Measurements from ENCODE around the gene CLEC11A.

CLEC11A gene

DNA sequence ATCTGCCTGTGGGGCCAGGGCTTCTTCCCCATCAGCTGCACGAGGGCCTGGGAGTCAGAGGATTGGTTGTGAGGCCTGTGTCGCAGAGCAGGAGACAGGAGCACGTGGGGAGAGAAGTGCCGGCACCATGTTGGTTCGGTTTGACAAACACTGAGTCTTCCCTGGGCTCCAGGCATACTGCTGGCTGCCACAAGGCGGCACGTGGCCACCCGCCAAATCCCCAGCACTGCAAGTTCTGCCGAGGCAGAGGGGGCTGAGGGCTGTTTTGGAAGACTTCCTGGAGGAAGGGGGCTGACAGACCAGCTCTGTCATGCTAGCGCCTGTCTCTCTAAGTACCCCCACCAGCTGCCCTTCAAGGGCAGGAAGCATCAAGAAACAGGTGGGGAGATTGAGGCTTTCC, 13.1 kb upstream of the CLEC11A start:
- DNase-seq (ENCODE audit: low read depth, low spot score), result no peak
- TF ChIP-seq, protein P1, sequence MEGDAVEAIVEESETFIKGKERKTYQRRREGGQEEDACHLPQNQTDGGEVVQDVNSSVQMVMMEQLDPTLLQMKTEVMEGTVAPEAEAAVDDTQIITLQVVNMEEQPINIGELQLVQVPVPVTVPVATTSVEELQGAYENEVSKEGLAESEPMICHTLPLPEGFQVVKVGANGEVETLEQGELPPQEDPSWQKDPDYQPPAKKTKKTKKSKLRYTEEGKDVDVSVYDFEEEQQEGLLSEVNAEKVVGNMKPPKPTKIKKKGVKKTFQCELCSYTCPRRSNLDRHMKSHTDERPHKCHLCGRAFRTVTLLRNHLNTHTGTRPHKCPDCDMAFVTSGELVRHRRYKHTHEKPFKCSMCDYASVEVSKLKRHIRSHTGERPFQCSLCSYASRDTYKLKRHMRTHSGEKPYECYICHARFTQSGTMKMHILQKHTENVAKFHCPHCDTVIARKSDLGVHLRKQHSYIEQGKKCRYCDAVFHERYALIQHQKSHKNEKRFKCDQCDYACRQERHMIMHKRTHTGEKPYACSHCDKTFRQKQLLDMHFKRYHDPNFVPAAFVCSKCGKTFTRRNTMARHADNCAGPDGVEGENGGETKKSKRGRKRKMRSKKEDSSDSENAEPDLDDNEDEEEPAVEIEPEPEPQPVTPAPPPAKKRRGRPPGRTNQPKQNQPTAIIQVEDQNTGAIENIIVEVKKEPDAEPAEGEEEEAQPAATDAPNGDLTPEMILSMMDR (IDR thresholded peaks at IDR 0.05; ENCODE audit: insufficient read depth, low read length, missing control alignments), result peak; percentile 39
- ChIA-PET CTCF (interaction anchor here (1.0 to 2.9 kb wide), 5 partner anchors 11 to 212 kb away, joined by 3 to 15 read pairs (median 4); partner anchors contain the start of gene CLEC11A), POLR2A (no interaction called here)
- H3K4me3 ChIP-seq (ENCODE audit: low read depth, low read length), result no peak overlapping the region

DNA sequence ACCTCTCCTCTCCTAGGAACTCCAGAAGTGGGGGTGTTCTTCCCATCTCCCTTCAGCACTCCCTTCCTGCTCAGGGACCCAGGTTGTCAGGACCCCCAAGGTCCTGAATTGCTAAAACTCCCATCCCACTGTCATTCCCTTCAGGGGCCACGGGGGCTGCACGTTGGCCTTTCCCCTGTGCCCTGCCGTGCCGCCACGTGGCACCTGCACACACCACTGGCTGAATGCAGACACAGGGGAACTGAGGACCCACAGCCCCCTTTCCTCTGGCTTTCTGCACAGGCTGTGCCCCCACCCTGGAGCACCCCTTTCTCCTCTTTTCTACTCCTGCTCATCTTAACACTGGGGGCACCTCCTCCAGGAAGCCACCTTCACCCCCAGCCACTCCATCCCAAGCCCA, 12.6 kb upstream of the CLEC11A start:
- POLR2A ChIA-PET, result interaction anchor here (0.9 kb wide), 1 partner anchor 10 kb away, joined by 5 read pairs; no protein-coding TSS in a partner anchor

DNA sequence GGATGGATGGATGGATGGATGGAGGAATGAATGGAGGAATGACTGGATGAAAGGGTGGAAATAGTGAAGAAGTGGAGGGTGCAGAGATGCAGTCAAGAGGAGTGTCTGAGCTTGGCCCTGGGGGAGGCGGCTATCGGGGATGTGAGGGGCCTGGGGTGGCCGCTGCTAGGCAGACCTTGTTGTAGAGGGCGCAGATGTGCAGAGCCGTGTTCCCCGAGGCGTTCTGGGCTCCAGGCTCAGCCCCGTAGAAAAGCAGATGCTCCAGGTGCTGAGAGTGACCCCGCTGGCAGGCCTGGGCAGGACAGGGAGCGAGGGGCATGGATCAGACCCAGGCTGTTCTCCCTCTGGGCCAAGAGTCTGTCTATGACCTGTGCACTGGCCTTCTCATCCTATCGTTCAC, 12.0 kb upstream of the CLEC11A start:
- H3K4me3 ChIP-seq (ENCODE audit: low read depth, low read length), result no peak overlapping the region
- DNase-seq (ENCODE audit: low read depth, low spot score), result no peak
- TF ChIP-seq, protein P1 (IDR thresholded peaks at IDR 0.05; ENCODE audit: insufficient read depth, low read length, missing control alignments), result no peak
- CTCF ChIA-PET, result interaction anchor here (1.4 to 4.8 kb wide), 2 partner anchors 12 to 72 kb away, joined by 5 to 45 read pairs; partner anchors contain the start of gene CLEC11A
- POLR2A ChIA-PET, result interaction anchor here (0.9 kb wide), 1 partner anchor 9 kb away, joined by 5 read pairs; no protein-coding TSS in a partner anchor

More for the DNA sequence above, 12.6 kb upstream of the CLEC11A start:
- CTCF ChIA-PET, result interaction anchor here (1.0 to 4.8 kb wide), 4 partner anchors 11 to 73 kb away, joined by 3 to 45 read pairs (median 4); partner anchors contain the start of gene CLEC11A
- no peak for DNase-seq (ENCODE audit: low read depth, low spot score)
- TF ChIP-seq, protein P1 (IDR thresholded peaks at IDR 0.05; ENCODE audit: insufficient read depth, low read length, missing control alignments), result no peak
- no peak overlapping the region for H3K4me3 ChIP-seq (ENCODE audit: low read depth, low read length)

DNA sequence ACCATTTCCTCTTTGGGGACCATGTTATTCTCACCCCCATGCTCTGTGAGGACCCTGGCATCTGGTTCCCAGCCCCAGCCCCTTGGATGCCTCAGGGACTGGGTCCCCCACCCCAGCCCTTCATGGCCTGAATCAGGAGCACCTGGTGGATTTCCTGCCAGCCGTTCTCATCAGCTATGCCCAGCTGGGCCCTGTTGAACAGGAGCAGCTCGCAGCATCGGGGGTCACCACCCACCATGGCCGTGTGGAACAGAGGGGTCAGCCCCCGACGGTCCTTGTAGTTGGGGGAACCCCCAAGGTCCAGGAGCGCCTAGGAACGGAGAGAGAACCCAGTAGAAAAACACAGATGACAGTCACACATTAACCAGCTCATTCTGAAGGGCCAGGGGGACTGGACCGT, 11.4 kb upstream of the CLEC11A start:
- no peak overlapping the region for H3K4me3 ChIP-seq (ENCODE audit: low read depth, low read length)
- TF ChIP-seq, protein P1 (IDR thresholded peaks at IDR 0.05; ENCODE audit: insufficient read depth, low read length, missing control alignments), result no peak
- ChIA-PET CTCF (interaction anchor here (0.6 to 4.8 kb wide), 2 partner anchors 12 to 246 kb away, joined by 3 to 45 read pairs; partner anchors contain the start of gene CLEC11A), POLR2A (no interaction called here)
- no peak for DNase-seq (ENCODE audit: low read depth, low spot score)

DNA sequence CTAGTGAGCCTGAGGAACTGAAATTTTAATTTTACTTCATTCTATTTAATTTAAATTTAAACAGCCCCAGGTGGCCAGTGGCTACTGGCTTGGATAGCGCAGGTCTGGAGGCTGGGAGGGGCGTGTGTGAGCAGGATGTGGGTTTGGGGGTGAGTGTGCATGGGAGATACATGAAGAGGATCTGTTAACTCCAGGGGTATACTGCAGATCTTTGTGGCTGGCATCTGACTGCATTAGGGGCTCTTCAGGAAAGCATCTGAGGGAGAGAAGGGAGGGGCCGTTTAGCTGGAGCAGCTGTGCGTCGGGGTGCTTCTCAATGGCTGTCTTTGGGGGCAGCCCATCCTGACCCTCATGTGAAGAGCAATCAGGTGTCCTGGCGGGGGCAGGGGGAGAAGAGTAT, 10.3 kb upstream of the CLEC11A start:
- DNase-seq (ENCODE audit: low read depth, low spot score), result no peak
- no peak overlapping the region for H3K4me3 ChIP-seq (ENCODE audit: low read depth, low read length)
- TF ChIP-seq, protein P1 (IDR thresholded peaks at IDR 0.05; ENCODE audit: insufficient read depth, low read length, missing control alignments), result no peak
- CTCF ChIA-PET, result interaction anchor here (1.2 to 4.8 kb wide), 2 partner anchors 11 to 71 kb away, joined by 3 to 45 read pairs; partner anchors contain the start of gene CLEC11A
- POLR2A ChIA-PET, result no interaction called here

DNA sequence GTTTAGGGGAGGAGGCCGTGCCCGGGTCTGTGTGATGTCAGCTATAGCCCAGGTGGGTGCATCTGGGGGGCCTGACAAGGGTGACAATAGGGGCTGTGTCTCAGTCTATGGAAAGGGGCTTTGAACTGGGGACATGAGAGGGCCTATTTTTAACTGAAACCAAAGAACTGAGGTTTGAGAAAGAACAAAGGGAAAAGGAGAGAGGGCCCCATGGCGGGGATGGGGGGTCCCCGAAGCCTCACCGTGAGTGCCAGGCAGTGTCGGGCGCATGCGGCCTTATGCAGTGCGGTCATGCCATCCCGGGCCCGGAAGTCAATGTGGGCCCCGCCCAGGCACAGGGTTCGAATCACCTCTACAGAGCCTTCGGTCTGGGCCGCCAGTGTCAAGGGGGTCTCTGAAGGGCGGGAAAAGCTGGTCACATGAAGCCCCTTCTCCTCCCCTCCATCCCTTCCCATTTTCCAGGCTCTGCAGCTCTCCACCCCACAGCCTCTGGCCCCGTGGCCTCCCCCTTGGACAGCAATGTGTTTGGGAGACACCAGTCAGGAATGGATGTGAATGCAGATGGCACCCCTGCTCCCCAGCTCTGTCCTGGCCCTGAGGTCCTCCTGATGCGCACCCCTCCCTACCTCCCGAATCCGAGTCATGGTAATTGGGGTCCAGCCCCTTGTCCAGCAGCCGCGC, 9.5 kb upstream of the CLEC11A start:
- TF ChIP-seq, protein P1 (IDR thresholded peaks at IDR 0.05; ENCODE audit: insufficient read depth, low read length, missing control alignments), result no peak
- DNase-seq (ENCODE audit: low read depth, low spot score), result no peak
- ChIA-PET CTCF (interaction anchor here (0.8 to 4.8 kb wide), 5 partner anchors 8 to 70 kb away, joined by 3 to 45 read pairs (median 6); partner anchors contain the start of gene CLEC11A), POLR2A (interaction anchor here (1.2 kb wide), 1 partner anchor 10 kb away, joined by 5 read pairs; the partner anchor contains the start of gene CLEC11A)
- H3K4me3 ChIP-seq (ENCODE audit: low read depth, low read length), result no peak overlapping the region
